ENCODE data around the gene PIM3.
A peak's percentile ranks its signal among the peaks of the same experiment; 100 is the strongest.

PIM3 gene

DNA sequence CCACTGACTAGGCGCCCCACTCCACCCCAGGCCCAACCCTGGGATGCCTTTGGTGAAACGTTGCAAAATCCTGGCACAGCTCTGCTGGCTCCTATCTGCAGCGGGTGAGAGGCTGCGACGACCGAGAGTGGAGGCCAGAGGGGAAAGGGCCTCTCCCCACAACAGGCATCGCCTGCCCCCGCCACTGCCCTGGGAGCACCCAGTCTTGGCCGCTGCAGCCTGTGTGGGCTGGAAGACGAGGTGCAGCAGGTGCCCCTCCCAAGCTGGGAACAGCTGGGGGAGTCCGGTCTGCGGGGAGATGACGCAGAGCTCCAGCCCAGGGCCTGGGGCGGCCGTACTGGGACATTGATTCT, 4.2 kb upstream of the PIM3 start:
- Histone ChIP-seq H3K79me1 (replicated peaks; ENCODE audit: low read length, poor library complexity, severe bottlenecking) (peaks cover 2% of the 10 kb centered on the region), H2BK5ac (ENCODE audit: low read depth, low read length, poor library complexity, severe bottlenecking) (no peak overlapping the region), H4K91ac (ENCODE audit: low read length) (no peak overlapping the region), H3K36me3 (ENCODE audit: control insufficient read depth in 1 of 2, insufficient read depth in 2 of 2, low read depth in 1 of 2, low read length in 2 of 2) (peaks cover 0 to under 1% of the 10 kb centered on the region in 2 experiments), H3K27me3 (ENCODE audit: control insufficient read depth in 1 of 2, insufficient read depth in 1 of 2, low read length in 2 of 2) (no peaks in the 10 kb centered on the region), H2BK12ac (ENCODE audit: low read length in 2 of 2) (peak overlapping the region; percentile 12 to 18), H2AK5ac (ENCODE audit: low read length, severe bottlenecking) (no peak overlapping the region), H3K4me1 (ENCODE audit: control insufficient read depth, insufficient read depth, low read depth, low read length) (peaks cover 50% of the 10 kb centered on the region), H3K14ac (ENCODE audit: low read length in 2 of 2) (no peak overlapping the region), H3K27ac (ENCODE audit: low read length, poor library complexity, severe bottlenecking) (no peak overlapping the region), H3K4ac (ENCODE audit: low read depth in 1 of 2, low read length in 2 of 2) (peak overlapping the region in 1 of 2 experiments; percentile 46), H2AFZ (ENCODE audit: low read depth, low read length) (no peak overlapping the region), H2BK120ac (ENCODE audit: low read depth, low read length) (no peak overlapping the region), H3K9ac (ENCODE audit: low read length) (no peak overlapping the region), H3K4me3 (ENCODE audit: insufficient read depth in 1 of 2, low read depth in 1 of 2, low read length in 2 of 2) (no peak overlapping the region), H4K8ac (ENCODE audit: low read length) (no peak overlapping the region), H2BK15ac (ENCODE audit: low read depth, poor library complexity, severe bottlenecking) (no peak overlapping the region), H3K4me2 (ENCODE audit: low read length, poor library complexity, severe bottlenecking) (no peak overlapping the region), H3K18ac (ENCODE audit: low read depth in 1 of 2, low read length in 2 of 2) (no peak overlapping the region), H3K23ac (ENCODE audit: low read length in 2 of 2) (no peak overlapping the region), H3K9me3 (ENCODE audit: control insufficient read depth, low read length) (no peaks in the 10 kb centered on the region)
- WGBS, result 92% methylated on average over 15 of the region's 15 CpGs
- DNase-seq, result no peak

DNA sequence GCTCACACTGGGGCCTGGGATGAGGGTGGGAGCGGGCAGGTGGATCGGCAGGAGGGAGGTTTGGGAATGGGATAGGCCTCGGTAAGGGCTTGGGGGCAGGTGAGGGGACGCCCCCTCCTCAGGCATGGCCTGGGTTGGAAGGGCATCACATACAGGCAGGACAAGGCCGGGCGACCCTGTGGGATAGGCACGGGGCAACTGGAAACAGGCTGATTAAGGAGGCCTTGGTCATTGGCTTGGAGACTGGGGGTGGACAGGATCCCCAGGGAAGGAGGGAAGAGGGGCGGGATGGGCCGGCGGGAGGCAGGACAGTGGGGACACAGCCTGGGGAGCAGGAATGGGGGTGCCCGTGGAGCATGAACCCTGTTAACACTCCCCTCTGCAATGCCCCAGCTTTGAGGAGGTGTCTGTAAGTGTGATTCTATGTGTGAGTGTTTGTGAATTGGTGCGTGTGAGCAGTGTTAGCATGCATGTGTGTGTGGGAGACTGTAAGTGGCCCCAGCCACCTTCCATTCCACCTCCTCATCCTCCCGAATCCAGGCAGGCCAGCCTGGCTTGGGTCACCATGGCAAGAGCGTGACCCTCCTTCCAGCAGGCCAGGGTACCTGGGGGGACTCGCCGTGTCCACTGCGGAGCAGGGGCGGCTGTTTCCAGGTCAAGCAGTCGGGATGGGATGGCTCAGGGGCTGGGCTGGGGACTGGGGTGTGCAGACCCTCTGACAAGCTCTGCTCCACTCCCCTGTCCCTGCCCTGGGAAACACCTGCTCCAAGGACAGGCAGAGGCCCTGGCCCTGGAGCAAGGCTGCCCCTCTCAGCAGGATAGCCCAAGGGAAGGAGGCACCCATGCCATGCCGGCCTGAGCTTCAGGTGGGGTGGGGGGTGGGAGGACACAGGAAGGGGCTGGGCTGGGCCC, 3.4 kb upstream of the PIM3 start:
- Histone ChIP-seq H2BK5ac (ENCODE audit: low read depth, low read length, poor library complexity, severe bottlenecking) (no peak overlapping the region), H3K27ac (ENCODE audit: low read length, poor library complexity, severe bottlenecking) (no peak overlapping the region), H3K4me1 (ENCODE audit: control insufficient read depth, insufficient read depth, low read depth, low read length) (peaks cover 49% of the 10 kb centered on the region), H3K18ac (ENCODE audit: low read depth in 1 of 2, low read length in 2 of 2) (no peak overlapping the region), H2AFZ (ENCODE audit: low read depth, low read length) (no peak overlapping the region), H2AK5ac (ENCODE audit: low read length, severe bottlenecking) (no peak overlapping the region), H2BK120ac (ENCODE audit: low read depth, low read length) (no peak overlapping the region), H3K9ac (ENCODE audit: low read length) (no peak overlapping the region), H4K8ac (ENCODE audit: low read length) (no peak overlapping the region), H4K91ac (ENCODE audit: low read length) (peak overlapping the region; percentile 31), H3K27me3 (ENCODE audit: control insufficient read depth in 1 of 2, insufficient read depth in 1 of 2, low read length in 2 of 2) (no peaks in the 10 kb centered on the region), H3K9me3 (ENCODE audit: control insufficient read depth, low read length) (no peaks in the 10 kb centered on the region), H3K14ac (ENCODE audit: low read length in 2 of 2) (no peak overlapping the region), H3K4me2 (ENCODE audit: low read length, poor library complexity, severe bottlenecking) (no peak overlapping the region), H3K23ac (ENCODE audit: low read length in 2 of 2) (no peak overlapping the region), H2BK12ac (ENCODE audit: low read length in 2 of 2) (peak overlapping the region in 1 of 2 experiments; percentile 16), H3K36me3 (ENCODE audit: control insufficient read depth in 1 of 2, insufficient read depth in 2 of 2, low read depth in 1 of 2, low read length in 2 of 2) (peaks cover 0 to 6% of the 10 kb centered on the region in 2 experiments), H3K4me3 (ENCODE audit: insufficient read depth in 1 of 2, low read depth in 1 of 2, low read length in 2 of 2) (no peak overlapping the region), H2BK15ac (ENCODE audit: low read depth, poor library complexity, severe bottlenecking) (no peak overlapping the region), H3K79me1 (replicated peaks; ENCODE audit: low read length, poor library complexity, severe bottlenecking) (peaks cover 2% of the 10 kb centered on the region), H3K4ac (ENCODE audit: low read depth in 1 of 2, low read length in 2 of 2) (no peak overlapping the region)
- DNase-seq, result no peak
- 95% methylated on average over 18 of the region's 20 CpGs for WGBS

DNA sequence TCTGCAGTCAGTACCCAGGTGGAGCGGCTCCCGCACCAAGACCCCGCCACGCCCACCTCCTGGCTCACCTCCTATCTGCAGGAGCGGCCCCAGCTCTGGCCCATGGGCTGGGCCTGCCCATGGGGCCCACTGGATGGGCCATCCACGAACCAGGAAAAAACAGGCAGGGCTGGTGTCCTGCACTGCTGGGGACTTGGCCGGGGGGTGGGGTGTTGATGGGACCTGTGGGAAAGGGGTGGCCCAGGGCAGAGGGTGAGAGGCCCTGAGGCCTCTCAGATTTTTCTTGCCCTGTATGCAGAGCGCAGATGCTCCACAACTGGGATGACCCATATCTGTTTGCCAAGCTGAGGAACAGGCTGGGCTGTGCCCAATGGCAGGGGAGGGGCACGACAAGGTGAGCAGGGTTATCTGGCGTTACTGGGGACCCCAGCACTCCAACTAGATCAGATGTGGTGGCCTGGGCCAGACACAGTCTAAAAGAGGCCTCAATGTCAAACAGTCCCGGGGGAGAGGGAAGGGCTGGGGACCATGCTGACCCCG, 2.7 kb upstream of the PIM3 start:
- no peaks in the 10 kb centered on the region for H3K27me3 ChIP-seq (ENCODE audit: control insufficient read depth in 1 of 2, insufficient read depth in 1 of 2, low read length in 2 of 2)

DNA sequence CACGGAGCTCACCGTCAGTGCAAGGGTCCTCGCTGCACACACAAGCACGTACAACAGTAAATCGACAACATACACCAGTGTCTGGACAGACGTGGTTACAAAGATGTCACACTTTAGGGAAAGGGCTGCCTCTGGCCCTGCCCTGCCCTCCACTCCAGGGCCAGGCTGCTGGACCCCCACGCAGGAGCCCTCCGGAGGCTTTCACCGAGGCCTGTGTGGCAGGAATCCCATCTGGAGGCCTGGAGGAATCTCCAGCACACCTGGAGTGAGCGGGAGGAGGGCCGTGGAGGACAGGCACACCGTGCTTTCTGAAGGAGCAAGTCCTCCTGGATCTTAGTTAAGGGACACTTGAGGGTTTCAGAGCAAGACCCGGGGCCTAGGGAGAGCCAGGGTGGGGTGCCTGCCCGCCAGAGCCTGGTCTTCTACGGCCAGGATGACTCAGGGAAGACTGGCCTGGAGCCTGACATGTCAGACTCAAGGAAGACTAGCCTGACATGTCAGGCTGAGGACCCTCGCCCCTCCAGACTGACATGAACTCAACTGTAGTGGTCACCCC, 2.1 kb upstream of the PIM3 start:
- peak overlapping the region; percentile 27 for H2AK5ac ChIP-seq (ENCODE audit: low read length, severe bottlenecking)
- H3K9me3 ChIP-seq (ENCODE audit: control insufficient read depth, low read length), result no peaks in the 10 kb centered on the region
- no peak overlapping the region for H3K18ac ChIP-seq (ENCODE audit: low read depth in 1 of 2, low read length in 2 of 2)
- no peak overlapping the region for H4K8ac ChIP-seq (ENCODE audit: low read length)
- DNase-seq, result no peak
- H3K36me3 ChIP-seq (ENCODE audit: control insufficient read depth in 1 of 2, insufficient read depth in 2 of 2, low read depth in 1 of 2, low read length in 2 of 2), result peaks cover 10 to 17% of the 10 kb centered on the region in 2 experiments
- 82% methylated on average over 16 of the region's 16 CpGs for WGBS
- no peak overlapping the region for H3K4me3 ChIP-seq (ENCODE audit: insufficient read depth in 1 of 2, low read depth in 1 of 2, low read length in 2 of 2)
- peak overlapping the region; percentile 61 to 91 for H2BK12ac ChIP-seq (ENCODE audit: low read length in 2 of 2)
- H3K14ac ChIP-seq (ENCODE audit: low read length in 2 of 2), result no peak overlapping the region
- no peak overlapping the region for H2BK120ac ChIP-seq (ENCODE audit: low read depth, low read length)
- peaks cover 8% of the 10 kb centered on the region for H3K79me1 ChIP-seq (replicated peaks; ENCODE audit: low read length, poor library complexity, severe bottlenecking)
- H3K23ac ChIP-seq (ENCODE audit: low read length in 2 of 2), result no peak overlapping the region
- H3K4me1 ChIP-seq (ENCODE audit: control insufficient read depth, insufficient read depth, low read depth, low read length), result peaks cover 48% of the 10 kb centered on the region
- peak overlapping the region; percentile 72 for H4K91ac ChIP-seq (ENCODE audit: low read length)
- no peak overlapping the region for H3K4me2 ChIP-seq (ENCODE audit: low read length, poor library complexity, severe bottlenecking)
- peak overlapping the region in 1 of 2 experiments; percentile 80 for H3K4ac ChIP-seq (ENCODE audit: low read depth in 1 of 2, low read length in 2 of 2)
- no peak overlapping the region for H2AFZ ChIP-seq (ENCODE audit: low read depth, low read length)
- H2BK15ac ChIP-seq (ENCODE audit: low read depth, poor library complexity, severe bottlenecking), result no peak overlapping the region
- no peak overlapping the region for H3K9ac ChIP-seq (ENCODE audit: low read length)
- no peak overlapping the region for H3K27ac ChIP-seq (ENCODE audit: low read length, poor library complexity, severe bottlenecking)
- no peaks in the 10 kb centered on the region for H3K27me3 ChIP-seq (ENCODE audit: control insufficient read depth in 1 of 2, insufficient read depth in 1 of 2, low read length in 2 of 2)
- H2BK5ac ChIP-seq (ENCODE audit: low read depth, low read length, poor library complexity, severe bottlenecking), result no peak overlapping the region

More for the DNA sequence above, 2.7 kb upstream of the PIM3 start:
- Histone ChIP-seq H3K4me3 (ENCODE audit: insufficient read depth in 1 of 2, low read depth in 1 of 2, low read length in 2 of 2) (no peak overlapping the region), H3K23ac (ENCODE audit: low read length in 2 of 2) (no peak overlapping the region), H3K9ac (ENCODE audit: low read length) (no peak overlapping the region), H3K4me1 (ENCODE audit: control insufficient read depth, insufficient read depth, low read depth, low read length) (peaks cover 48% of the 10 kb centered on the region), H3K4ac (ENCODE audit: low read depth in 1 of 2, low read length in 2 of 2) (peak overlapping the region in 1 of 2 experiments; percentile 18), H2BK12ac (ENCODE audit: low read length in 2 of 2) (peak overlapping the region; percentile 2 to 28), H3K18ac (ENCODE audit: low read depth in 1 of 2, low read length in 2 of 2) (no peak overlapping the region), H3K4me2 (ENCODE audit: low read length, poor library complexity, severe bottlenecking) (no peak overlapping the region), H3K14ac (ENCODE audit: low read length in 2 of 2) (no peak overlapping the region), H4K8ac (ENCODE audit: low read length) (no peak overlapping the region), H2BK15ac (ENCODE audit: low read depth, poor library complexity, severe bottlenecking) (no peak overlapping the region), H2BK120ac (ENCODE audit: low read depth, low read length) (no peak overlapping the region), H4K91ac (ENCODE audit: low read length) (peak overlapping the region; percentile 52), H3K79me1 (replicated peaks; ENCODE audit: low read length, poor library complexity, severe bottlenecking) (peaks cover 4% of the 10 kb centered on the region), H2AK5ac (ENCODE audit: low read length, severe bottlenecking) (no peak overlapping the region), H3K36me3 (ENCODE audit: control insufficient read depth in 1 of 2, insufficient read depth in 2 of 2, low read depth in 1 of 2, low read length in 2 of 2) (peaks cover 5 to 11% of the 10 kb centered on the region in 2 experiments), H3K27ac (ENCODE audit: low read length, poor library complexity, severe bottlenecking) (no peak overlapping the region), H3K9me3 (ENCODE audit: control insufficient read depth, low read length) (no peaks in the 10 kb centered on the region), H2AFZ (ENCODE audit: low read depth, low read length) (no peak overlapping the region), H2BK5ac (ENCODE audit: low read depth, low read length, poor library complexity, severe bottlenecking) (no peak overlapping the region)
- 93% methylated on average over 12 of the region's 12 CpGs for WGBS
- no peak for DNase-seq

All from mesenchymal stem cell (in vitro differentiated cells and primary cell).